Parathyroid adenoma (tissue), 2 donors: ENCODE data around the gene SLC34A1.

Source experiments
- H2AFZ ChIP-seq: fragments of 300-600 bp; sonication (generic); one replicate; pipeline ENCODE4 v1.7.0; 2017; ENCODE audit warnings: antibody characterized with exemption, mild to moderate bottlenecking
- H3K27ac ChIP-seq: fragments of 300-600 bp; sonication (generic); one replicate; pipeline ENCODE4 v1.7.0; 2017
- H3K27me3 ChIP-seq: fragments of 300-600 bp; sonication (generic); one replicate; pipeline ENCODE4 v1.7.0; 2017; ENCODE audit warnings: low read length; ENCODE audit not compliant: control insufficient read depth, insufficient read depth
- H3K36me3 ChIP-seq: fragments of 300-600 bp; sonication (generic); one replicate; pipeline ENCODE4 v1.7.0; 2017; ENCODE audit warnings: low read length; ENCODE audit not compliant: control insufficient read depth, insufficient read depth
- H3K4me1 ChIP-seq: fragments of 300-600 bp; sonication (generic); one replicate; pipeline ENCODE4 v1.7.0; 2017; ENCODE audit warnings: control low read depth
- H3K4me2 ChIP-seq: fragments of 300-600 bp; sonication (generic); one replicate; pipeline ENCODE4 v1.7.0; 2017; ENCODE audit warnings: low read length
- H3K4me3 ChIP-seq: fragments of 300-600 bp; sonication (generic); one replicate; pipeline ENCODE4 v1.7.0; 2017; ENCODE audit warnings: low read depth, low read length
- H3K79me2 ChIP-seq: fragments of 300-600 bp; sonication (generic); one replicate; pipeline ENCODE4 v1.7.0; 2017; ENCODE audit warnings: control low read depth
- H3K9ac ChIP-seq: fragments of 300-600 bp; sonication (generic); one replicate; pipeline ENCODE4 v1.7.0; 2017; ENCODE audit warnings: mild to moderate bottlenecking
- H3K9me3 ChIP-seq: fragments of 300-600 bp; sonication (generic); one replicate; pipeline ENCODE4 v1.7.0; 2017; ENCODE audit warnings: low read length; ENCODE audit not compliant: control insufficient read depth
- CTCF ChIP-seq: fragments of 300-600 bp; sonication (generic); IDR thresholded peaks from one replicate; pipeline ENCODE4 v1.7.0; 2017; ENCODE audit warnings: antibody characterized with exemption, mild to moderate bottlenecking
- donor health status: primary hyperparathyroidism.

Gene SLC34A1

GRCh38 chr5:177403792-177404640, 19.8 kb downstream of the SLC34A1 start:
- H3K9me3 ChIP-seq, result no peaks in the 10 kb centered on the region
- no peaks in the 10 kb centered on the region for H3K36me3 ChIP-seq
- H3K4me2 ChIP-seq, result peak overlapping the region; percentile 93
- H2AFZ ChIP-seq, result peak overlapping the region; percentile 80
- H3K4me1 ChIP-seq, result peaks cover 26% of the 10 kb centered on the region
- H3K4me3 ChIP-seq, result peak overlapping the region; percentile 65
- H3K27ac ChIP-seq, result no peak overlapping the region
- H3K9ac ChIP-seq, result no peak overlapping the region
- no peaks in the 10 kb centered on the region for H3K27me3 ChIP-seq
- H3K79me2 ChIP-seq, result no peaks in the 10 kb centered on the region
- TF ChIP-seq CTCF, result peak; percentile 84

GRCh38 chr5:177404641-177405179, 20.5 kb downstream of the SLC34A1 start:
- no peak overlapping the region for H3K9ac ChIP-seq
- peak overlapping the region; percentile 65 for H3K4me3 ChIP-seq
- no peak for TF ChIP-seq CTCF
- H3K36me3 ChIP-seq, result no peaks in the 10 kb centered on the region
- H3K27me3 ChIP-seq, result no peaks in the 10 kb centered on the region
- peaks cover 26% of the 10 kb centered on the region for H3K4me1 ChIP-seq
- H3K79me2 ChIP-seq, result no peaks in the 10 kb centered on the region
- H2AFZ ChIP-seq, result peak overlapping the region; percentile 80
- H3K27ac ChIP-seq, result no peak overlapping the region
- no peaks in the 10 kb centered on the region for H3K9me3 ChIP-seq
- H3K4me2 ChIP-seq, result peak overlapping the region; percentile 93

- H3K36me3 ChIP-seq, result no peaks in the 10 kb centered on the region
- H3K4me2 ChIP-seq, result no peak overlapping the region
- H3K9me3 ChIP-seq, result no peaks in the 10 kb centered on the region
- TF ChIP-seq CTCF, result no peak
- no peak overlapping the region for H2AFZ ChIP-seq
- H3K9ac ChIP-seq, result no peak overlapping the region
- H3K27ac ChIP-seq, result no peak overlapping the region
- H3K27me3 ChIP-seq, result no peaks in the 10 kb centered on the region
- H3K4me1 ChIP-seq, result peaks cover 26% of the 10 kb centered on the region
- H3K79me2 ChIP-seq, result no peaks in the 10 kb centered on the region
- H3K4me3 ChIP-seq, result no peak overlapping the region
Observed at GRCh38 chr5:177405312-177405711, 21.1 kb downstream of the SLC34A1 start.

- Histone ChIP-seq H3K9ac (no peak overlapping the region), H3K27me3 (no peaks in the 10 kb centered on the region), H3K27ac (no peak overlapping the region), H3K9me3 (no peaks in the 10 kb centered on the region), H3K4me1 (peaks cover 31% of the 10 kb centered on the region), H3K79me2 (no peaks in the 10 kb centered on the region), H2AFZ (no peak overlapping the region), H3K4me2 (no peak overlapping the region), H3K4me3 (no peak overlapping the region), H3K36me3 (no peaks in the 10 kb centered on the region)
- no peak for TF ChIP-seq CTCF
Observed at GRCh38 chr5:177405805-177406204, 21.6 kb downstream of the SLC34A1 start.
